IMR-90 (cell line): ENCODE data around the gene MEGF11. TPM values are rescaled to one million over a fixed set of nuclear protein-coding genes. Genes with fewer than 3 reads are reported as not detected.

ENCODE experiments used
- ATAC-seq: fragments of 200-7000 bp; cut with Tn5 transposase; 2 replicates; pipeline ENCODE4 v1.9.1; 2020; ENCODE audit warnings: low read depth, mild to moderate bottlenecking, moderate library complexity
- BruUV-seq: library from RNA; stranded (reverse); fragments of 400-500 nt; replicated peaks from 2 replicates; lab custom pipeline; 2021; lab: Mats Ljungman, UMichigan
- CTCF ChIA-PET: fragments of 300-600 bp; formaldehyde crosslinking; extraction: SDS; loops from one replicate; lab custom pipeline; 2021; ENCODE audit warnings: antibody characterized with exemption; lab: Yijun Ruan, JAX
- POLR2A ChIA-PET: fragments of 300-600 bp; sonication (Branson Sonifier 250); formaldehyde crosslinking; loops from one replicate; lab custom pipeline; 2022; ENCODE audit warnings: antibody characterized with exemption; ENCODE audit not compliant: unreplicated experiment; lab: Charles Lee
- DNase-seq: peaks from one replicate; pipeline ENCODE4 v3.0.0; 2013
- H2AFZ ChIP-seq: replicated peaks from 2 replicates; pipeline ENCODE3; 2013; ENCODE audit warnings: low read length, mild to moderate bottlenecking; ENCODE audit not compliant: poor library complexity
- H2AK5ac ChIP-seq: 2 replicates; pipeline ENCODE4 v1.6.1; 2013; ENCODE audit warnings: low read depth, low read length, inconsistent platforms
- H2AK9ac ChIP-seq: replicated peaks from 2 replicates; pipeline ENCODE3; 2013; ENCODE audit warnings: mild to moderate bottlenecking, low read depth, low read length, moderate library complexity; ENCODE audit not compliant: poor library complexity
- H2BK120ac ChIP-seq: 2 replicates; pipeline ENCODE4 v1.6.1; 2013; ENCODE audit warnings: low read depth, low read length, inconsistent platforms
- H2BK15ac ChIP-seq: 3 replicates; pipeline ENCODE4 v1.6.1; 2013; ENCODE audit warnings: low read depth, low read length, inconsistent platforms
- H2BK20ac ChIP-seq: 2 replicates; pipeline ENCODE4 v1.6.1; 2013; ENCODE audit warnings: low read depth, mild to moderate bottlenecking, inconsistent platforms, low read length, moderate library complexity
- H2BK5ac ChIP-seq: 2 replicates; pipeline ENCODE4 v1.6.1; 2013; ENCODE audit warnings: mild to moderate bottlenecking, low read depth, low read length, inconsistent platforms; ENCODE audit not compliant: poor library complexity, severe bottlenecking
- H3K14ac ChIP-seq: replicated peaks from 2 replicates; pipeline ENCODE4 v1.6.1; 2013; ENCODE audit warnings: low read depth, low read length, inconsistent platforms
- H3K18ac ChIP-seq: 2 replicates; pipeline ENCODE4 v1.6.1; 2013; ENCODE audit warnings: low read depth, low read length, control low read depth
- H3K23ac ChIP-seq: 2 replicates; pipeline ENCODE4 v1.6.1; 2013; ENCODE audit warnings: low read depth, low read length, inconsistent platforms
- H3K27ac ChIP-seq: 2 replicates; pipeline ENCODE4 v1.5.1; 2013; ENCODE audit warnings: mild to moderate bottlenecking, control low read depth, low read length; ENCODE audit not compliant: insufficient read depth
- H3K27me3 ChIP-seq: 2 replicates; pipeline ENCODE4 v1.6.1; 2013; ENCODE audit warnings: low read length; ENCODE audit not compliant: control insufficient read depth, insufficient read depth
- H3K36me3 ChIP-seq: 2 replicates; pipeline ENCODE4 v1.6.1; 2013; ENCODE audit warnings: low read length, mixed read lengths; ENCODE audit not compliant: control insufficient read depth, insufficient read depth
- H3K4ac ChIP-seq: 2 replicates; pipeline ENCODE4 v1.6.1; 2013; ENCODE audit warnings: low read depth, low read length, inconsistent platforms
- H3K4me1 ChIP-seq: 2 replicates; pipeline ENCODE4 v1.6.1; 2013; ENCODE audit warnings: low read length, mixed read lengths; ENCODE audit not compliant: control insufficient read depth, insufficient read depth
- H3K4me2 ChIP-seq: 2 replicates; pipeline ENCODE4 v1.6.1; 2013; ENCODE audit warnings: low read depth, mild to moderate bottlenecking, control low read depth, low read length, moderate library complexity
- H3K4me3 ChIP-seq: 2 replicates; pipeline ENCODE4 v1.5.1; 2013; ENCODE audit warnings: low read depth, mild to moderate bottlenecking, control low read depth, low read length, moderate library complexity; ENCODE audit not compliant: insufficient read depth
- H3K56ac ChIP-seq: 2 replicates; pipeline ENCODE4 v1.6.1; 2013; ENCODE audit warnings: low read length, inconsistent platforms; ENCODE audit not compliant: insufficient read depth; ENCODE audit errors: extremely low read depth
- H3K79me1 ChIP-seq, 2 experiments: 2 replicates each; pipeline ENCODE4 v1.6.1; 2013; ENCODE audit warnings: low read length in 2 of 2, inconsistent platforms in 1 of 2, low read depth in 1 of 2
- H3K9ac ChIP-seq: 2 replicates; pipeline ENCODE4 v1.6.1; 2013; ENCODE audit warnings: low read depth, low read length, control low read depth
- H3K9me1 ChIP-seq: 2 replicates; pipeline ENCODE4 v1.6.1; 2013; ENCODE audit warnings: low read length, inconsistent platforms; ENCODE audit not compliant: insufficient read depth
- H3K9me3 ChIP-seq: 2 replicates; pipeline ENCODE4 v1.6.1; 2013; ENCODE audit warnings: low read length; ENCODE audit not compliant: control insufficient read depth, insufficient read depth
- H4K20me1 ChIP-seq: 2 replicates; pipeline ENCODE4 v1.6.1; 2013; ENCODE audit warnings: low read length, inconsistent platforms; ENCODE audit not compliant: insufficient read depth
- H4K5ac ChIP-seq: 2 replicates; pipeline ENCODE4 v1.6.1; 2013; ENCODE audit warnings: mild to moderate bottlenecking, low read depth, low read length, control low read depth
- H4K8ac ChIP-seq, 2 experiments: 2 replicates each; pipeline ENCODE4 v1.6.1; 2013; ENCODE audit warnings: low read depth in 2 of 2, low read length in 2 of 2, control low read depth in 1 of 2, inconsistent platforms in 1 of 2
- H4K91ac ChIP-seq: 2 replicates; pipeline ENCODE4 v1.6.1; 2013; ENCODE audit warnings: low read depth, low read length, inconsistent platforms; ENCODE audit not compliant: insufficient read depth
- BHLHE40 ChIP-seq: fragments of 150-350 bp; IDR thresholded peaks from 2 replicates; pipeline ENCODE4 v1.6.1; 2016; ENCODE audit warnings: mild to moderate bottlenecking, low read depth, low read length
- CEBPB ChIP-seq: IDR thresholded peaks from 2 replicates; pipeline ENCODE4 v1.6.1; 2012; ENCODE audit warnings: low read depth, low read length, improper control_type of control experiment
- CHD1 ChIP-seq: IDR thresholded peaks from 2 replicates; pipeline ENCODE4 v1.6.1; 2012; ENCODE audit warnings: low read depth, low read length, improper control_type of control experiment
- FOS ChIP-seq: fragments of 150-350 bp; IDR thresholded peaks from 2 replicates; pipeline ENCODE4 v1.6.1; 2016; ENCODE audit warnings: low read depth, low read length
- MAFK ChIP-seq: IDR thresholded peaks from 2 replicates; pipeline ENCODE4 v1.6.1; 2012; ENCODE audit warnings: low read depth, low read length, improper control_type of control experiment
- MAZ ChIP-seq: IDR thresholded peaks from 2 replicates; pipeline ENCODE4 v1.6.1; 2012; ENCODE audit warnings: low read depth, mild to moderate bottlenecking, low read length, improper control_type of control experiment, moderate library complexity, borderline replicate concordance
- MXI1 ChIP-seq: IDR thresholded peaks from 2 replicates; pipeline ENCODE4 v1.6.1; 2012; ENCODE audit warnings: low read depth, mild to moderate bottlenecking, low read length, moderate library complexity, borderline replicate concordance
- NFE2L2 ChIP-seq: fragments of 150-350 bp; IDR thresholded peaks from 2 replicates; pipeline ENCODE4 v1.6.1; 2016; ENCODE audit warnings: low read depth, mild to moderate bottlenecking, low read length
- POLR2A ChIP-seq: IDR thresholded peaks from 2 replicates; pipeline ENCODE4 v1.6.1; 2012; ENCODE audit warnings: mild to moderate bottlenecking, low read depth, low read length
- RAD21 ChIP-seq: IDR thresholded peaks from 2 replicates; pipeline ENCODE4 v1.6.1; 2012; ENCODE audit warnings: low read length, improper control_type of control experiment
- RCOR1 ChIP-seq: IDR thresholded peaks from 2 replicates; pipeline ENCODE4 v1.6.1; 2012; ENCODE audit warnings: mild to moderate bottlenecking, low read length, improper control_type of control experiment; ENCODE audit not compliant: insufficient replicate concordance
- RFX5 ChIP-seq: IDR thresholded peaks from 2 replicates; pipeline ENCODE4 v1.8.0; 2012; ENCODE audit warnings: low read depth, mild to moderate bottlenecking, low read length, moderate library complexity
- SMC3 ChIP-seq: fragments of 150-350 bp; IDR thresholded peaks from 2 replicates; pipeline ENCODE4 v1.6.1; 2016; ENCODE audit warnings: low read depth, mild to moderate bottlenecking, antibody characterized with exemption, low read length, moderate library complexity
- WGBS, 2 experiments: methylation state at CpG; one replicate each; pipeline versions ENCODE4 v1.1.5 to v1.1.7; 2013; ENCODE audit warnings: missing lambda C conversion rate in 2 of 2; ENCODE audit not compliant: insufficient read length in 1 of 2; ENCODE audit errors: extremely low coverage in 2 of 2; 5-methylcytosine and 5-hydroxymethylcytosine counted together
- dilution Hi-C: fragments of 300-500 bp; cut with HindIII; formaldehyde crosslinking; loops from one replicate; pipeline ENCODE4 v1.14.3; 2018; ENCODE audit warnings: low sequenced_read_pairs; ENCODE audit not compliant: unreplicated experiment
- in situ Hi-C: fragments of 300-500 bp; cut with MboI; formaldehyde crosslinking; loops from 3 replicates; pipeline ENCODE4 v1.14.3; 2019; ENCODE audit warnings: low sequenced_read_pairs, inconsistent platforms, mixed read lengths
- intact Hi-C: fragments of 100-400 bp; cut with micrococcal nuclease; formaldehyde crosslinking; loops from 2 replicates; pipeline ENCODE4 v1.10.0; 2022
- polyA plus RNA-seq, 3 experiments: library from polyadenylated mRNA; depleted of rRNA; stranded (reverse); fragments of >200 nt; gene quantifications; 2 replicates each; pipeline ENCODE4 v1.2.3, GENCODE V29; 2012; ENCODE audit warnings: low replicate concordance in 1 of 3
- total RNA-seq: library from RNA; depleted of rRNA; stranded (reverse); fragments of >200 nt; gene quantifications from 2 replicates; pipeline ENCODE4 v1.2.3, GENCODE V29; 2012
- TF ChIP-seq, protein P1 (sequence below): conservative IDR thresholded peaks from 2 replicates; pipeline ENCODE4 v1.5.1; 2012; ENCODE audit warnings: mild to moderate bottlenecking, low read depth, low read length, improper control_type of control experiment
- TF ChIP-seq, protein P2 (sequence below): fragments of 150-350 bp; IDR thresholded peaks from 2 replicates; pipeline ENCODE4 v1.6.1; 2016; ENCODE audit warnings: low read depth, mild to moderate bottlenecking, low read length, moderate library complexity, borderline replicate concordance
- TF ChIP-seq, protein P3 (sequence below): fragments of 150-350 bp; IDR thresholded peaks from 2 replicates; pipeline ENCODE4 v1.6.1; 2017; ENCODE audit warnings: mild to moderate bottlenecking, antibody characterized with exemption, low read length, low read depth

The MEGF11 gene
- total and polyA plus RNA-seq, 2 of the 4 experiments (the other 2 are of a cell fraction): not detected

DNA sequence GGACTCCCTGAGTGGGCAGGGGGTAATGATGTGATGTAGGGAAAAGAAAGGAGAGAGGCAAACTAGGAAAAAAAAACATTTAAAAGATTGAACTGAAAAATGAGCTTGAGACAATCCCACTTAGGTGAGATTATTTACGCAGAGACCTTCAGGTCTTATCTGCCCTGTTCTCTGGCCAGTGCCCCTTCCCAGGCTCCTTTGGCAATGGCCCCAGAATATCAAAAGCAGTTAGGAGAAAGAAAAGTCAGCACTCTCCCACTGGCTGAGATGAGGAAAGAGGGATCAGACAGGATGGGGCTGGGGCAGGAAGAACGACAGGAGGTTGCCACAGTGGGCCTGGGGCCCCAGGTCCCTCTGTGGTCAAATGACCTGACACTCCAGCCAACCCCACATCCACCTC lies 105.4 kb downstream of the MEGF11 start:
- no peaks in the 10 kb centered on the region for H3K4me1 ChIP-seq
- intact Hi-C loops (no loop called here), in situ Hi-C loops (no loop called here), dilution Hi-C loops (no loop called here)
- no peak overlapping the region for H4K91ac ChIP-seq
- H3K9me3 ChIP-seq: no peaks in the 10 kb centered on the region
- H2AK9ac ChIP-seq: no peak overlapping the region
- no peak overlapping the region for H2BK120ac ChIP-seq
- peaks cover 48% of the 10 kb centered on the region for H3K27me3 ChIP-seq
- H3K18ac ChIP-seq: no peak overlapping the region
- no peak overlapping the region for H3K4me2 ChIP-seq
- H2AK5ac ChIP-seq: no peak overlapping the region
- WGBS, 2 experiments: no CpG with 5 or more reads among the region's 2 CpGs
- ATAC-seq (no peak), DNase-seq (no peak)
- no peak overlapping the region for H4K8ac ChIP-seq
- H4K5ac ChIP-seq: no peak overlapping the region
- H3K36me3 ChIP-seq: no peaks in the 10 kb centered on the region
- H2BK20ac ChIP-seq: no peak overlapping the region
- CTCF ChIA-PET: no interaction called here
- H3K27ac ChIP-seq: no peak overlapping the region
- TF ChIP-seq SMC3 (no peak), RCOR1 (no peak), MAFK (no peak), MXI1 (no peak), RFX5 (no peak), CEBPB (no peak), MAZ (no peak), POLR2A (no peak), BHLHE40 (no peak), RAD21 (no peak), FOS (no peak), CHD1 (no peak), NFE2L2 (no peak)
- TF ChIP-seq, protein P1, sequence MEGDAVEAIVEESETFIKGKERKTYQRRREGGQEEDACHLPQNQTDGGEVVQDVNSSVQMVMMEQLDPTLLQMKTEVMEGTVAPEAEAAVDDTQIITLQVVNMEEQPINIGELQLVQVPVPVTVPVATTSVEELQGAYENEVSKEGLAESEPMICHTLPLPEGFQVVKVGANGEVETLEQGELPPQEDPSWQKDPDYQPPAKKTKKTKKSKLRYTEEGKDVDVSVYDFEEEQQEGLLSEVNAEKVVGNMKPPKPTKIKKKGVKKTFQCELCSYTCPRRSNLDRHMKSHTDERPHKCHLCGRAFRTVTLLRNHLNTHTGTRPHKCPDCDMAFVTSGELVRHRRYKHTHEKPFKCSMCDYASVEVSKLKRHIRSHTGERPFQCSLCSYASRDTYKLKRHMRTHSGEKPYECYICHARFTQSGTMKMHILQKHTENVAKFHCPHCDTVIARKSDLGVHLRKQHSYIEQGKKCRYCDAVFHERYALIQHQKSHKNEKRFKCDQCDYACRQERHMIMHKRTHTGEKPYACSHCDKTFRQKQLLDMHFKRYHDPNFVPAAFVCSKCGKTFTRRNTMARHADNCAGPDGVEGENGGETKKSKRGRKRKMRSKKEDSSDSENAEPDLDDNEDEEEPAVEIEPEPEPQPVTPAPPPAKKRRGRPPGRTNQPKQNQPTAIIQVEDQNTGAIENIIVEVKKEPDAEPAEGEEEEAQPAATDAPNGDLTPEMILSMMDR: no peak
- TF ChIP-seq, protein P2, sequence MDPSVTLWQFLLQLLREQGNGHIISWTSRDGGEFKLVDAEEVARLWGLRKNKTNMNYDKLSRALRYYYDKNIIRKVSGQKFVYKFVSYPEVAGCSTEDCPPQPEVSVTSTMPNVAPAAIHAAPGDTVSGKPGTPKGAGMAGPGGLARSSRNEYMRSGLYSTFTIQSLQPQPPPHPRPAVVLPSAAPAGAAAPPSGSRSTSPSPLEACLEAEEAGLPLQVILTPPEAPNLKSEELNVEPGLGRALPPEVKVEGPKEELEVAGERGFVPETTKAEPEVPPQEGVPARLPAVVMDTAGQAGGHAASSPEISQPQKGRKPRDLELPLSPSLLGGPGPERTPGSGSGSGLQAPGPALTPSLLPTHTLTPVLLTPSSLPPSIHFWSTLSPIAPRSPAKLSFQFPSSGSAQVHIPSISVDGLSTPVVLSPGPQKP: no peak
- TF ChIP-seq, protein P3, sequence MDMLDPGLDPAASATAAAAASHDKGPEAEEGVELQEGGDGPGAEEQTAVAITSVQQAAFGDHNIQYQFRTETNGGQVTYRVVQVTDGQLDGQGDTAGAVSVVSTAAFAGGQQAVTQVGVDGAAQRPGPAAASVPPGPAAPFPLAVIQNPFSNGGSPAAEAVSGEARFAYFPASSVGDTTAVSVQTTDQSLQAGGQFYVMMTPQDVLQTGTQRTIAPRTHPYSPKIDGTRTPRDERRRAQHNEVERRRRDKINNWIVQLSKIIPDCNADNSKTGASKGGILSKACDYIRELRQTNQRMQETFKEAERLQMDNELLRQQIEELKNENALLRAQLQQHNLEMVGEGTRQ: no peak
- H3K4ac ChIP-seq: no peak overlapping the region
- no peak overlapping the region for H2BK15ac ChIP-seq
- BruUV-seq: no TSS peak
- no peak overlapping the region for H3K4me3 ChIP-seq
- no peak overlapping the region for H3K14ac ChIP-seq
- no peak overlapping the region for H3K23ac ChIP-seq
- no peak overlapping the region for H3K56ac ChIP-seq
- no peak overlapping the region for H2AFZ ChIP-seq
- no peaks in the 10 kb centered on the region for H3K79me1 ChIP-seq
- no peaks in the 10 kb centered on the region for H4K20me1 ChIP-seq
- POLR2A ChIA-PET: no interaction called here
- H3K9ac ChIP-seq: no peak overlapping the region
- H2BK5ac ChIP-seq: no peak overlapping the region
- H3K9me1 ChIP-seq: 0 out of 2 replicates have a peak, but pooled peaks cover 3% of the 10 kb centered on the region
